ENCODE results near the gene PLEKHG2.

The PLEKHG2 gene

GRCh38 chr19:39386557-39386956 lies 25.9 kb upstream of the PLEKHG2 start:
- DNase-seq, result no peak

- DNase-seq, result no peak
These were observed 23.8 kb upstream of the PLEKHG2 start for GRCh38 chr19:39388657-39389056.

- DNase-seq, result no peak
These were observed 22.6 kb upstream of the PLEKHG2 start for GRCh38 chr19:39389631-39390414.

- DNase-seq, result no peak
These were observed 22.1 kb upstream of the PLEKHG2 start for GRCh38 chr19:39390451-39390750.

- peak; percentile 95 for DNase-seq
These were observed 21.6 kb upstream of the PLEKHG2 start, which contains the start of the genes MED29 and PAF1 for GRCh38 chr19:39390751-39391437. Gene MED29, plus strand, starts transcription at chr19:39391378. Its CDS starts 45 bp downstream, at chr19:39391423. Gene PAF1, minus strand, starts transcription at chr19:39391106. Its CDS starts 242 bp downstream, at chr19:39390864.

- peak; percentile 96 for DNase-seq
These were observed 14.8 kb upstream of the PLEKHG2 start for GRCh38 chr19:39397360-39398296.

GRCh38 chr19:39398297-39398864 lies 14.1 kb upstream of the PLEKHG2 start:
- DNase-seq, result peak; percentile 56

GRCh38 chr19:39399668-39400050 lies 12.8 kb upstream of the PLEKHG2 start:
- DNase-seq, result no peak

GRCh38 chr19:39400061-39400460 lies 12.4 kb upstream of the PLEKHG2 start:
- no peak for DNase-seq

- no peak for DNase-seq
These were observed 11.4 kb upstream of the PLEKHG2 start for GRCh38 chr19:39401070-39401548.

GRCh38 chr19:39401549-39402345 lies 10.7 kb upstream of the PLEKHG2 start:
- peak; percentile 86 for DNase-seq

- peak; percentile 84 for DNase-seq
These were observed 9.8 kb upstream of the PLEKHG2 start for GRCh38 chr19:39402346-39403300.

GRCh38 chr19:39403331-39404312 lies 8.8 kb upstream of the PLEKHG2 start:
- peak; percentile 96 for DNase-seq

GRCh38 chr19:39405261-39405957 lies 7.1 kb upstream of the PLEKHG2 start:
- no peak for DNase-seq

GRCh38 chr19:39405958-39406655 lies 6.4 kb upstream of the PLEKHG2 start:
- peak; percentile 91 for DNase-seq

- DNase-seq, result peak; percentile 88
These were observed 5.6 kb upstream of the PLEKHG2 start, which contains the start of gene ZFP36 for GRCh38 chr19:39406656-39407409. Gene ZFP36, plus strand, starts transcription at chr19:39406847. Its CDS starts 58 bp downstream, at chr19:39406905.

GRCh38 chr19:39407410-39407659 lies 5.1 kb upstream of the PLEKHG2 start:
- no peak for DNase-seq
